Activated CD8-positive, alpha-beta T cell treated with anti-CD3 and anti-CD28 coated beads for 36 hours (primary cell): ENCODE results near the gene DMAP1. TPM values are rescaled to one million over a fixed set of nuclear protein-coding genes. Genes with fewer than 3 reads are reported as not detected.

ENCODE experiments used
- ATAC-seq: fragments of 200-7000 bp; cut with Tn5 transposase; one replicate; pipeline ENCODE4 v1.10.0; 2021; ENCODE audit warnings: mild to moderate bottlenecking, moderate library complexity
- CTCF ChIA-PET: fragments of 350-600 bp; sonication (Branson Sonifier 250); formaldehyde crosslinking; loops from one replicate; lab custom pipeline; 2021; ENCODE audit warnings: antibody characterized with exemption; lab: Charles Lee
- POLR2A ChIA-PET: fragments of 350-600 bp; sonication (Branson Sonifier 250); formaldehyde crosslinking; loops from one replicate; lab custom pipeline; 2021; ENCODE audit warnings: antibody characterized with exemption; lab: Charles Lee
- DNase-seq: peaks from one replicate; pipeline ENCODE4 v3.0.0-alpha.2; 2020
- H3K27ac Mint-ChIP-seq: one replicate; pipeline ENCODE4 v1.8.0; 2021; ENCODE audit warnings: mild to moderate bottlenecking, mixed read lengths
- H3K27me3 Mint-ChIP-seq: one replicate; pipeline ENCODE4 v1.8.0; 2021; ENCODE audit warnings: mixed read lengths
- H3K36me3 Mint-ChIP-seq: one replicate; pipeline ENCODE4 v1.8.0; 2021; ENCODE audit warnings: low read depth, mixed read lengths
- H3K4me1 Mint-ChIP-seq: one replicate; pipeline ENCODE4 v1.8.0; 2021; ENCODE audit warnings: low read depth, mixed read lengths
- H3K4me3 Mint-ChIP-seq: one replicate; pipeline ENCODE4 v1.8.0; 2021; ENCODE audit warnings: mild to moderate bottlenecking, moderate library complexity, mixed read lengths
- H3K9me3 Mint-ChIP-seq: one replicate; pipeline ENCODE4 v1.8.0; 2021; ENCODE audit warnings: mixed read lengths
- intact Hi-C: fragments of 100-400 bp; cut with micrococcal nuclease; formaldehyde crosslinking; loops from one replicate; pipeline ENCODE4 v1.10.0; 2022
- total RNA-seq, 2 experiments: library from RNA; stranded (reverse); gene quantifications; one replicate each; pipeline ENCODE4 v1.2.3, GENCODE V29; 2021
- TF ChIP-seq, protein P1 (sequence below): fragments of 200-600 bp; IDR thresholded peaks from one replicate; pipeline ENCODE4 v1.8.0; 2022; ENCODE audit warnings: antibody characterized with exemption, mild to moderate bottlenecking

The DMAP1 gene
- total RNA-seq, 2 experiments from 2014 or later, result 26.5 to 29.6 TPM

DNA sequence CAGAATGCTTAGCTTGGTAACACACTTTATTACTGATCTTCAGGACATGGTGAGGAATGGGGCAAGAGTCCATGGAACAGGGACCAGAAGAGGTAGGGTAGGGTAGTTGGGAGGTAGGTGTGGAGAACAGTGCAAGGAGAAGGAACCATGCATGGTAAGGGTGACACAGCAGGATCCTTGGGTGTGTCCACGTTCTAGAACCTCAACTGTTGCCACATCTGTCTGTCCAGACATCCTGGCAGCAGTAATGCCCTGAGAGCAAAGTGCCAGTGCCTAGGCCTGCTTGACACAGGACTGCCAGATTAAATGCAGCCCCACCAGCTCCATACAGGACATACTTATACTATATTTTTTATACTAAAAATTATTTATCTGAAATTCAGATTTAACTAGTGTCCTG lies 13.9 kb downstream of the DMAP1 start:
- DNase-seq, result no peak
- ATAC-seq, result no peak
- Mint-ChIP-seq H3K27ac (no peak overlapping the region), H3K4me3 (no peak overlapping the region), H3K36me3 (no peaks in the 10 kb centered on the region), H3K27me3 (no peaks in the 10 kb centered on the region), H3K4me1 (peaks cover 13% of the 10 kb centered on the region), H3K9me3 (no peaks in the 10 kb centered on the region)
- TF ChIP-seq, protein P1, sequence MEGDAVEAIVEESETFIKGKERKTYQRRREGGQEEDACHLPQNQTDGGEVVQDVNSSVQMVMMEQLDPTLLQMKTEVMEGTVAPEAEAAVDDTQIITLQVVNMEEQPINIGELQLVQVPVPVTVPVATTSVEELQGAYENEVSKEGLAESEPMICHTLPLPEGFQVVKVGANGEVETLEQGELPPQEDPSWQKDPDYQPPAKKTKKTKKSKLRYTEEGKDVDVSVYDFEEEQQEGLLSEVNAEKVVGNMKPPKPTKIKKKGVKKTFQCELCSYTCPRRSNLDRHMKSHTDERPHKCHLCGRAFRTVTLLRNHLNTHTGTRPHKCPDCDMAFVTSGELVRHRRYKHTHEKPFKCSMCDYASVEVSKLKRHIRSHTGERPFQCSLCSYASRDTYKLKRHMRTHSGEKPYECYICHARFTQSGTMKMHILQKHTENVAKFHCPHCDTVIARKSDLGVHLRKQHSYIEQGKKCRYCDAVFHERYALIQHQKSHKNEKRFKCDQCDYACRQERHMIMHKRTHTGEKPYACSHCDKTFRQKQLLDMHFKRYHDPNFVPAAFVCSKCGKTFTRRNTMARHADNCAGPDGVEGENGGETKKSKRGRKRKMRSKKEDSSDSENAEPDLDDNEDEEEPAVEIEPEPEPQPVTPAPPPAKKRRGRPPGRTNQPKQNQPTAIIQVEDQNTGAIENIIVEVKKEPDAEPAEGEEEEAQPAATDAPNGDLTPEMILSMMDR, result no peak
- ChIA-PET POLR2A (no interaction called here), CTCF (interaction anchor here (0.9 to 3.5 kb wide), 3 partner anchors 9 to 368 kb away, joined by 4 to 20 read pairs (median 6); no protein-coding TSS in a partner anchor)
- intact Hi-C loops, result no loop called here

DNA sequence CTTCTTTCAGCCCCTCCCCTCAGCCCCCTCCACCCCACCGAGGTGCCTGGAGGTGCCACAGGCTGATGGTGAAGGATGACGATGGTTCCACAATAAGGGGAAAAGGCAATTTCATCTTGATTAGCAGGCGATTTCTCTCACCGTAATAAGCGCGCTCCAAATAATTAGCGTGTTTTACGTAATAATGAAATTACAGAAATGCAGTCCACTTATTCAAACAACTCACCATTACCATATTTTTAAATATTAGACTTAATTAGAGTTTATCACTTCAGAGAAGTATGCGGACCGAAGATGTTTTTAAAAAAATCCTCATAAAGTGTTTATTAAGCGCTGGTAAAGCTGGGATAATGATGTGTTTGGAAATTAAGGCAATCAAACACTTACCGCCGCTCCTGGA lies 14.9 kb downstream of the DMAP1 start:
- TF ChIP-seq, protein P1, result no peak
- ATAC-seq, result no peak
- no peaks in the 10 kb centered on the region for H3K27me3 Mint-ChIP-seq
- DNase-seq, result no peak
- POLR2A ChIA-PET, result no interaction called here
- H3K9me3 Mint-ChIP-seq, result no peaks in the 10 kb centered on the region
- intact Hi-C loops, result no loop called here
- no peak overlapping the region for H3K27ac Mint-ChIP-seq
- H3K36me3 Mint-ChIP-seq, result peaks cover 4% of the 10 kb centered on the region
- CTCF ChIA-PET, result interaction anchor here (1.7 to 3.5 kb wide), 2 partner anchors 10 to 367 kb away, joined by 6 to 20 read pairs; no protein-coding TSS in a partner anchor
- no peak overlapping the region for H3K4me3 Mint-ChIP-seq
- H3K4me1 Mint-ChIP-seq, result peaks cover 7% of the 10 kb centered on the region

DNA sequence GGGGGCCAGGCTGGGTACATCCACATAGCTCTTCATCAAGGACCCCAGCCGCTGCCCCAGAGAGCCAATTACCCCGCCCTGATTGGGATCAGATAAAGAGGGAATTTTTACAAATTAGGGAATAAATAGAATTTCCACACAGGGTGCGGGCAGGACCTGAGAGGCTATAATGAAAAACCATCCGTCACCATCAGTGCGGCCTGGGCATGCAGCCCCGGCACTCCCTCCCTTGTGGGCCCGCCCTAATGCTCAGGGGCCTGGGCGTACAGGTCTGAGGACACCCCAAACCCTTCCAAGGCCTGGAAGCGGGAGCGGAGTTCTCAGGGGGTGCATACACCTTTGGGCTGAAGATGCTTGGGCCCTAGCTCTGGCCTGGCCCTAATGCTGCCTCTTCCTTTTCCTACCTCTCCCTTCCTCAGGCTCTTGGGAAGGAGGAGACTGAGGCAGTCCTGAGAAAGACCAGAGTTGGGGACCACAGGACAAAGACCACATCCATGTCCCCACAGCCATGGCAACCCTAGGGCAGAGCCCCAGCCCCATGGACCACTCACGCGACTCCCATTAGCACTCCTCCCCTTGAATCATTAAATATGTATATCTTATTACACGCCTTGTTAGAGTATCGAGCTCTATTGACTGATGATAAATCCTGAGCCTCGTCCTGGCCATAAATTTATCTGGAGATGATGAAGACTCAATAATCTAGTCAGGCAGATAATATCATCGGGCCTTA lies 16.3 kb downstream of the DMAP1 start:
- intact Hi-C loops, result no loop called here
- no peak overlapping the region for H3K27ac Mint-ChIP-seq
- ChIA-PET POLR2A (no interaction called here), CTCF (interaction anchor here (1.3 kb wide), 1 partner anchor 12 kb away, joined by 4 read pairs; no protein-coding TSS in a partner anchor)
- H3K36me3 Mint-ChIP-seq, result peaks cover 4% of the 10 kb centered on the region
- DNase-seq, result no peak
- TF ChIP-seq, protein P1, result no peak
- no peaks in the 10 kb centered on the region for H3K9me3 Mint-ChIP-seq
- H3K4me3 Mint-ChIP-seq, result no peak overlapping the region
- no peaks in the 10 kb centered on the region for H3K27me3 Mint-ChIP-seq
- H3K4me1 Mint-ChIP-seq, result no peaks in the 10 kb centered on the region
- ATAC-seq, result no peak

DNA sequence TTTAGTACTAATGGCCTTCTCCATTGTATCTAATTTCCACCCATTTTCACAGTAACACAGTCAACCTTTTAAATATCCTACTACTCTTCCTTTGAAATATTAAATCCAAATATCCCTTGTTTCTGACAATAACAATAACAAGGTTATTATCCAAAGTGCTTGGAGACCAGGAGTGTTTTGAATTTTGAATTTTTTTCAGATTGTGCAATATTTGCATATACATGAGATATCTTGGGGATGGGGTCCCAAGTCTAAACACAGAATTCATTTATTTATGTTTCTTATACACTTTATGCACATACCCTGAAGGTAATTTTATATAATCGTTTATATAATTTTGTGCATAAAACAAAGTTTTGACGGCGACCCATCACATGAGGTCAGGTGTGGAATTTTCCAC lies 17.5 kb downstream of the DMAP1 start:
- no peak for DNase-seq

More for the DNA sequence above, 17.5 kb downstream of the DMAP1 start:
- H3K4me1 Mint-ChIP-seq, result no peaks in the 10 kb centered on the region
- intact Hi-C loops, result no loop called here
- H3K9me3 Mint-ChIP-seq, result no peaks in the 10 kb centered on the region
- H3K27ac Mint-ChIP-seq, result no peak overlapping the region
- ChIA-PET POLR2A (no interaction called here), CTCF (no interaction called here)
- no peak overlapping the region for H3K4me3 Mint-ChIP-seq
- TF ChIP-seq, protein P1, result no peak
- H3K36me3 Mint-ChIP-seq, result peaks cover 4% of the 10 kb centered on the region
- no peak for ATAC-seq
- no peaks in the 10 kb centered on the region for H3K27me3 Mint-ChIP-seq
